Stimulated activated CD8-positive, alpha-beta memory T cell treated with anti-CD3 and anti-CD28 coated beads, Interleukin-12 subunit alpha, Interleukin-12 subunit beta, amount 100 ng/mL, for 24 hours (primary cell): ENCODE data around the gene C2orf74.

Experiments
- DNase-seq: peaks from one replicate; pipeline ENCODE4 v3.0.0-alpha.2; 2020; ENCODE audit errors: extremely low read depth

The C2orf74 gene

DNA sequence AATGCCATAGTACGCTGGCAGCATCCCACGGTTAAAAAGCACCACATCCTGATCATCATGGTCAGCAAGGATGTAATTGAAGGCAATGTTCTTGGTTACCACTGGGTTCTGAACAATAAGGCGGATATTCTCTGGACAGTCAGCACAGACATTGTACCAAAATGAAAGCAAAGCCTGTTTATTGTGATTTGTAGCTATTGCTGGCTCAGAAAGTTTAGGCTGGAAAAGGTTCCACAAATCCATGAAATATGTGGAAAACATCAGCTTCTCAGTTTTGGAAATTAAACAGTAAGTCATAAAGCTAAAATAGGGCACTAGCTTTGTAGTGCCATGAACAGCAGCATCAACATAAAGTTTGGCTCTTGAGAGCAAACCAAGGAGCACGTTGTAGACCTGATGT lies 52.2 kb downstream of the C2orf74 start:
- no peak for DNase-seq
